Stimulated activated naive CD4-positive, alpha-beta T cell treated with Interleukin-2 at 50 U/mL for 16 hours (primary cell): ENCODE data around the gene DLG2.

Experiments
- DNase-seq: peaks from one replicate; lab custom pipeline; 2025; lab: John Stamatoyannopoulos, UW

The DLG2 gene

GRCh38 chr11:85558411-85558810, 68.7 kb downstream of the DLG2 start:
- DNase-seq, result no peak

- DNase-seq, result no peak
These were observed 75.3 kb downstream of the DLG2 start for GRCh38 chr11:85551881-85552280.

GRCh38 chr11:85541683-85542082, 85.5 kb downstream of the DLG2 start:
- DNase-seq, result no peak

GRCh38 chr11:85540635-85541205, 86.4 kb downstream of the DLG2 start:
- no peak for DNase-seq

- no peak for DNase-seq
These were observed 87.0 kb downstream of the DLG2 start for GRCh38 chr11:85540181-85540580.

GRCh38 chr11:85539740-85540139, 87.4 kb downstream of the DLG2 start:
- no peak for DNase-seq

GRCh38 chr11:85539029-85539689, 88.0 kb downstream of the DLG2 start:
- DNase-seq, result no peak

GRCh38 chr11:85536438-85536837, 90.7 kb downstream of the DLG2 start:
- DNase-seq, result no peak

- DNase-seq, result no peak
These were observed 92.3 kb downstream of the DLG2 start for GRCh38 chr11:85534806-85535205.

- DNase-seq, result no peak
These were observed 95.8 kb downstream of the DLG2 start for GRCh38 chr11:85531191-85531897.

- no peak for DNase-seq
These were observed 96.5 kb downstream of the DLG2 start for GRCh38 chr11:85530634-85531033.

GRCh38 chr11:85526564-85526963, 100.6 kb downstream of the DLG2 start:
- DNase-seq, result no peak

GRCh38 chr11:85525686-85526085, 101.5 kb downstream of the DLG2 start:
- no peak for DNase-seq

- DNase-seq, result no peak
These were observed 109.9 kb downstream of the DLG2 start for GRCh38 chr11:85517272-85517671.

GRCh38 chr11:85495918-85496317, 131.2 kb downstream of the DLG2 start:
- DNase-seq, result no peak

- DNase-seq, result no peak
These were observed 132.7 kb downstream of the DLG2 start for GRCh38 chr11:85494396-85494795.

- no peak for DNase-seq
These were observed 141.2 kb downstream of the DLG2 start for GRCh38 chr11:85485902-85486301.

- no peak for DNase-seq
These were observed 143.3 kb downstream of the DLG2 start for GRCh38 chr11:85483861-85484260.

- DNase-seq, result no peak
These were observed 145.3 kb downstream of the DLG2 start for GRCh38 chr11:85481862-85482261.

- no peak for DNase-seq
These were observed 151.3 kb downstream of the DLG2 start for GRCh38 chr11:85475660-85476517.

GRCh38 chr11:85472953-85473352, 154.2 kb downstream of the DLG2 start:
- DNase-seq, result no peak

GRCh38 chr11:85464283-85464682, 162.9 kb downstream of the DLG2 start:
- no peak for DNase-seq

GRCh38 chr11:85459304-85459703, 167.8 kb downstream of the DLG2 start:
- DNase-seq, result no peak
